Endodermal cell (in vitro differentiated cells): ENCODE data around the gene BTBD18. TPM values are rescaled to one million over a fixed set of nuclear protein-coding genes. Genes with fewer than 3 reads are reported as not detected.
A peak's percentile ranks its signal among the peaks of the same experiment; 100 is the strongest.

Experiments
- DNase-seq: peaks from one replicate; pipeline ENCODE4 v3.0.0-alpha.2; 2017
- H3K27ac ChIP-seq: 2 replicates; pipeline ENCODE4 v1.5.1; 2013; ENCODE audit warnings: mild to moderate bottlenecking, low read depth, low read length, moderate library complexity
- H3K27me3 ChIP-seq: 2 replicates; pipeline ENCODE4 v1.6.1; 2013; ENCODE audit warnings: mild to moderate bottlenecking, low read length, moderate library complexity; ENCODE audit not compliant: insufficient read depth, control insufficient read depth, poor library complexity, severe bottlenecking
- H3K36me3 ChIP-seq: 2 replicates; pipeline ENCODE4 v1.7.0; 2013; ENCODE audit warnings: mild to moderate bottlenecking, low read length, moderate library complexity; ENCODE audit not compliant: control insufficient read depth, insufficient read depth
- H3K4me1 ChIP-seq: one replicate; pipeline ENCODE4 v1.7.0; 2013; ENCODE audit warnings: low read length; ENCODE audit not compliant: control insufficient read depth, insufficient read depth
- H3K4me3 ChIP-seq: 2 replicates; pipeline ENCODE4 v1.5.1; 2013; ENCODE audit warnings: mild to moderate bottlenecking, low read length, moderate library complexity
- H3K9ac ChIP-seq: 2 replicates; pipeline ENCODE4 v1.6.1; 2013; ENCODE audit warnings: mild to moderate bottlenecking, low read length, moderate library complexity; ENCODE audit not compliant: poor library complexity, severe bottlenecking; ENCODE audit errors: extremely low read depth
- H3K9me3 ChIP-seq: 2 replicates; pipeline ENCODE4 v1.6.1; 2013; ENCODE audit warnings: mild to moderate bottlenecking, low read length, moderate library complexity; ENCODE audit not compliant: control insufficient read depth
- H3K27ac Mint-ChIP-seq: 2 replicates; pipeline ENCODE4 v1.8.0; 2020; ENCODE audit warnings: mixed read lengths
- H3K27me3 Mint-ChIP-seq: 2 replicates; pipeline ENCODE4 v1.8.0; 2021; ENCODE audit warnings: mild to moderate bottlenecking, mixed read lengths; ENCODE audit not compliant: insufficient read depth
- H3K36me3 Mint-ChIP-seq: 2 replicates; pipeline ENCODE4 v1.8.0; 2020; ENCODE audit warnings: low read depth, mixed read lengths
- H3K4me1 Mint-ChIP-seq: 2 replicates; pipeline ENCODE4 v1.8.0; 2020; ENCODE audit warnings: mixed read lengths
- H3K4me3 Mint-ChIP-seq: 2 replicates; pipeline ENCODE4 v1.8.0; 2020; ENCODE audit warnings: mild to moderate bottlenecking, moderate library complexity, mixed read lengths
- H3K9me3 Mint-ChIP-seq: 2 replicates; pipeline ENCODE4 v1.8.0; 2020; ENCODE audit warnings: mild to moderate bottlenecking, mixed read lengths
- CTCF ChIP-seq: fragments of 200-600 bp; sonication (generic); conservative IDR thresholded peaks from 2 replicates; pipeline ENCODE4 v1.5.0; 2021; ENCODE audit warnings: antibody characterized with exemption, mild to moderate bottlenecking
- WGBS, 2 experiments: methylation state at CpG; one replicate each; pipeline versions ENCODE4 v1.1.5 to v1.1.7; 2013; ENCODE audit warnings: missing lambda C conversion rate in 2 of 2, mixed read lengths in 1 of 2; ENCODE audit not compliant: insufficient coverage in 1 of 2, insufficient read length in 1 of 2; 5-methylcytosine and 5-hydroxymethylcytosine counted together
- total RNA-seq, 2 donors: library from RNA; stranded (reverse); fragmentation: NEBNext Ultra II Directional in 1 of 2; extraction: Animal tissue kit (Norgen Biotek cat#: 25700) in 1 of 2; gene quantifications; 2 replicates in 1 of 2; 3 replicates in 1 of 2; pipeline ENCODE4 v1.2.1, GENCODE V29; 2021

BTBD18 gene
- total RNA-seq, 2 donors from 2014 or later = not detected

- TF ChIP-seq CTCF = no peak
- Mint-ChIP-seq H3K36me3 (peaks cover 24% of the 10 kb centered on the region), H3K4me1 (peaks cover 48% of the 10 kb centered on the region), H3K27ac (peak overlapping the region; percentile 1), H3K4me3 (no peak overlapping the region), H3K27me3 (no peaks in the 10 kb centered on the region), H3K9me3 (no peaks in the 10 kb centered on the region)
- Histone ChIP-seq H3K4me1 (peaks cover 24% of the 10 kb centered on the region), H3K9ac (no peak overlapping the region), H3K36me3 (peaks cover 24% of the 10 kb centered on the region), H3K4me3 (no peak overlapping the region), H3K9me3 (no peaks in the 10 kb centered on the region), H3K27ac (no peak overlapping the region), H3K27me3 (no peaks in the 10 kb centered on the region)
- DNase-seq = no peak
- 88 to 90% methylated on average over 1 to 4 of the region's 4 CpGs for WGBS, 2 experiments
Measured at GRCh38 chr11:57772562-57772961, 20.9 kb upstream of the BTBD18 start.

GRCh38 chr11:57771365-57771764, 19.7 kb upstream of the BTBD18 start:
- H3K27ac ChIP-seq = no peak overlapping the region
- peaks cover 38% of the 10 kb centered on the region for H3K4me1 Mint-ChIP-seq
- no peak overlapping the region for H3K4me3 Mint-ChIP-seq
- H3K4me3 ChIP-seq = no peak overlapping the region
- peaks cover 12% of the 10 kb centered on the region for H3K4me1 ChIP-seq
- H3K27ac Mint-ChIP-seq = peak overlapping the region; percentile 7
- H3K9ac ChIP-seq = no peak overlapping the region
- no peaks in the 10 kb centered on the region for H3K27me3 Mint-ChIP-seq
- no peaks in the 10 kb centered on the region for H3K9me3 ChIP-seq
- H3K36me3 Mint-ChIP-seq = peaks cover 34% of the 10 kb centered on the region
- TF ChIP-seq CTCF = no peak
- no peak for DNase-seq
- no peaks in the 10 kb centered on the region for H3K27me3 ChIP-seq
- H3K36me3 ChIP-seq = peaks cover 30% of the 10 kb centered on the region
- H3K9me3 Mint-ChIP-seq = no peaks in the 10 kb centered on the region
- 98 to 100% methylated on average over 1 to 3 of the region's 3 CpGs for WGBS, 2 experiments

- H3K27me3 ChIP-seq = no peaks in the 10 kb centered on the region
- no peaks in the 10 kb centered on the region for H3K9me3 ChIP-seq
- H3K4me1 ChIP-seq = peaks cover 10% of the 10 kb centered on the region
- DNase-seq = no peak
- Mint-ChIP-seq H3K4me3 (no peak overlapping the region), H3K9me3 (no peaks in the 10 kb centered on the region), H3K27ac (peak overlapping the region; percentile 70), H3K27me3 (no peaks in the 10 kb centered on the region), H3K4me1 (peaks cover 37% of the 10 kb centered on the region), H3K36me3 (peaks cover 35% of the 10 kb centered on the region)
- H3K36me3 ChIP-seq = peaks cover 30% of the 10 kb centered on the region
- no peak for TF ChIP-seq CTCF
- H3K27ac ChIP-seq = no peak overlapping the region
- no peak overlapping the region for H3K4me3 ChIP-seq
- no peak overlapping the region for H3K9ac ChIP-seq
- 100% methylated on average over 1 of the region's 1 CpG; no CpG with 5 or more reads in 1 of the 2 experiments for WGBS, 2 experiments
Measured at GRCh38 chr11:57770793-57771192, 19.2 kb upstream of the BTBD18 start.
